Measurements from ENCODE around the gene THSD7B.

GRCh38 chr2:137254052-137254451 is 488.7 kb downstream of the THSD7B start:
- TF ChIP-seq GATA2 (IDR thresholded peaks at IDR 0.05; ENCODE audit: low read depth, low read length), result no peak
- TF ChIP-seq GATA3 (IDR thresholded peaks at IDR 0.05; ENCODE audit: low read depth, low read length), result no peak
